HG03045 (cell line): Measurements from ENCODE around the gene RIN3.
"Not testable (repeated sequence)": the region's sequence is repeated elsewhere in the genome, so short reads cannot be mapped to it uniquely, and the experiment has no call there.

Experiments
- ATAC-seq: cut with Tn5 transposase; IDR thresholded peaks from one replicate; pipeline ENCODE4 v1.9.1; 2021; ENCODE audit warnings: mild to moderate bottlenecking, moderate library complexity; ENCODE audit not compliant: unreplicated experiment

RIN3 gene

GRCh38 chr14:92657457-92658142, 144.0 kb downstream of the RIN3 start:
- no peak for ATAC-seq

DNA sequence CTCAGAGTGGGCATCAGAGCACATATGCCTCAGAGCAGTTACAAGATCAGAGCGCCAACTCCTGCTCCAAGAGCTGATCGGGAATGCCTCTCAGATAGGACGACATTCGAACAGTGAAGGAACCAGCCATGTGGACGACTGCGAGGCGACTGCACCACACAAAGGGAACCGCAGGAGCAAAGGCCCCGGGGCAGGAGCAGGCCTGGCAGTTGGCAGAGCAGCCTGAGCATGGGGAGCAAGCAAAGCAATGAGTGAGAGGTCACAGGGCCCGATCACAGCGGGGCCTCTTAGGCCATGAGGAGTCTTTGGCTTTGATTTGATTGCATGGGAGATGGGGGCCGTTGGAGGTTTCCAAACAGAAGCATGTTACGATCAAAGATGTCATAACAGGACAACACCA, 144.6 kb downstream of the RIN3 start:
- ATAC-seq: no peak

- ATAC-seq: no peak
Observed at GRCh38 chr14:92658684-92659083, 145.1 kb downstream of the RIN3 start.

DNA sequence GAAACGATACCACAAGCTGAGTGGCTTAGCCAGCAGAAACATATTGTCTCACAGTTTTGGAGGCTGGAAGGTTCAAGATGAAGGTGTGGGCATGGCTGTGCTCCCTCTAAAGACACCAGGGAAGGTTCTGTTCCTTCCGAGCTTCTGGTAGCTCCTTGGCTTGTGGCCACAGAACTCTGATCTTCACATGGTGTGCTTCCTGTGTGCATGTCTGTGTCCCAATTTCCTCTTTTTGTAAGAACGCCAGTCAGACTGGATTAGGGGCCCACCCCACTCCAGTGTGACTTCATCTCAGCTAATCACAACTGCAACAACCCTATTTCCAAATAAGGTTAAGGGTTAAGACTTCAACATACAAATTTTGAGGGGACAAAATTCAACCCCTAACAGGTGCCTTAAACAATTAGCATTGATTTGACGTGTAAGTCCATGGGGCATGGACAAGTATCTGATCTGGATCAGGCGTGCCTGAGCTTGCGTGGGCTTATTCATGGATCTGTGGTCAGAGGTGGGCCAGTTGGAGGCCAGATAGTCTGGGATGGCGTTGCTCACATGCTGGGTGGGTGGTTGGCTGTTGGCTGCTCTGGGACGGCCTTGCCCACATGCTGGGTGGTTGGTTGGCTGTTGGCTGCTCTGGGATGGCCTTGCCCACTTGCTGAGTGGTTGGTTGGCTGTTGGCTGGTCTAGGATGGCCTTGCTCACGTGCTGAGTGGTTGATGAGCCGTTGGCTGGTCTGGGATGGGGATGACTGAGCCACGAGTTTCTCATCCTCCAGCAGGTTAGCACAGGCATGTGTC, 146.4 kb downstream of the RIN3 start:
- no peak for ATAC-seq

- ATAC-seq: no peak
Observed at GRCh38 chr14:92660571-92660970, 147.0 kb downstream of the RIN3 start.

DNA sequence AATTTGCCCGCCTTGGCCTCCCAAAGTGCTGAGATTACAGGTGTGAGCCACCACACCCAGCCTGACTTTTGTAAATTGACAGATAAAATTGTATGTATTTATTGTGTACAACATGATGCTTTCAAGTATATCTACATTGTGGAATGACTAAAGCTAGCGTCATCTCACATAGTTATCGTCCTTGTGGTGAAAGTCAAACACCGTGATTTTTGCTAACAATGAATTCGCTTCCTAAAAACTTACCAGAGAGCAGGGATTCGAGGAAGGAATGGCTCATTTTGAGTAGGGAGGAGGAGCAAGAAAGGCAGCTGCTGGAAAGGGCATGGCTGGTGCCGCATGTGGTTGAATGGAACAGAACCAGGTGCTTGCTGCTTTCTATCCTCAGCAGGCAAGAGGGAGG, 149.5 kb downstream of the RIN3 start:
- no peak for ATAC-seq

GRCh38 chr14:92665661-92666110, 152.1 kb downstream of the RIN3 start:
- ATAC-seq: no peak

DNA sequence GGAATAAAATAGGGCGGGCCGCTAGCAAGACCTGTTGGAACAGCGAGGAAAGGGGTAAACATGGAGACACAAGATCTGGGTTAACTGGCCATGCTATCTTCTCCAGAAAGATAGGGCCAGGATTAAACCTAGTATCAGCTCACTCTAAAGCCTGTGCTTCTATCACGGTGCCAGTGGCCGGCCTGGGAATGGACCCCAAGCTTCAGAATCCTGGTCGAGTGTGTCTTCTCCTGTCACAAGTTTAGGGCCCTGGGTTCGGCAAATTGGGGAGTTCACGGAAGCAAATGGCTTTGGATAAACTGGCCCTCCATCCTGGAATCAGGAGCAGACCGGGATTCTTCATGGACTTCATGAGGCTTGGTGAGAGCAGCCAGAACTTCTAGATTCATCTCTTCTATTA, 152.7 kb downstream of the RIN3 start:
- no peak for ATAC-seq

DNA sequence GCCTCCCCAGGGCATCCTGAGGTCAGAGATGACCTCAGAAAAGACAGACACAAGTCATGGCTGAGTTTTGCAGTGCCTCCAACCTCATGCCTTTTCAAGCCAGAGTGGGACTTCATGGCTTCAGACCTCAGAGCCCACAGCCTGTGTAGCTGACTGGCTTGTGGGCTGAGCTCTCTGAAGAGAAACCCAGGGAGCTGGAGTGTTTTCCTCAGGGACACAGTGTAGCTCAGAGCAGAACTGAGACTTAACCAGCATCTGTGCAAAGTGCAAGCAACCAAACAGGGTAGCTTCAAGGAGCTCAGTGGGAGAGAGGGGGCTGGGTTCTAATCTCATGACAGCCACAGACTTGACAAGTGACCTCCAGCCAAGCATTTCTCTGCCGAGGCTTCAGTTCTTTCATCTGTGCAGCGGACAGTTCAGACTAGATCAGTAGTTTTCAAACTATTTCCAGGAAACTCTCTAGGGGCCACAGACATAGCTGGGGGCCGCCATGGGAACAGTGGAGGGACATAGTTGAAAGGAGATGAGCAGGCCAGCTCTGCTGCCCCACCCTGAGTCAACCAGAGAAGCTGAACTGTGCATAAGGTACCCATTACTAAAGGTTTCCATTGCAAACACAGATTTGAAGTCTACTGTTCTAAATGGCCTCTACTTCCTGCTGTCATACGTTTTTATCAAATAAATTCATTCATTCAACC, 154.8 kb downstream of the RIN3 start:
- ATAC-seq: no peak

DNA sequence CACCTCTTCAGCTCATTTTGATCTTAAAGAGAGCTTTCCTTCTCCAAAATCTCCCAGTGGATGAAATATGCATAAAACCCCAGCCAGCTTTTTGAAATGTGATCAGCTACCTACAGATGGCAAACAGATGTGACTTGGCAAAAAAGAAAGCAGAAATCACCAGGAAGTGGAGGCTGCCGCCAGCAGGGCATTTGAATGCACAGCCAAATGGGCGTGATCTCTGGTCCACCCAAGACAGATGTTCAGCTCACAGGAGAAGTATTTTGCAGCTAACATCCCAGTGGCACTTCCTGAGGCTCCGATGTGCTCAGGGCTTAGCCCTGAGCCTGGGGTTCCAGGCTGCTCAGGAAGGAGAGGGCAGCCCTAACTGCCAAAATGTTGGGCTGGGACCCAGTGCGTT, 156.6 kb downstream of the RIN3 start:
- peak; percentile 57 for ATAC-seq

DNA sequence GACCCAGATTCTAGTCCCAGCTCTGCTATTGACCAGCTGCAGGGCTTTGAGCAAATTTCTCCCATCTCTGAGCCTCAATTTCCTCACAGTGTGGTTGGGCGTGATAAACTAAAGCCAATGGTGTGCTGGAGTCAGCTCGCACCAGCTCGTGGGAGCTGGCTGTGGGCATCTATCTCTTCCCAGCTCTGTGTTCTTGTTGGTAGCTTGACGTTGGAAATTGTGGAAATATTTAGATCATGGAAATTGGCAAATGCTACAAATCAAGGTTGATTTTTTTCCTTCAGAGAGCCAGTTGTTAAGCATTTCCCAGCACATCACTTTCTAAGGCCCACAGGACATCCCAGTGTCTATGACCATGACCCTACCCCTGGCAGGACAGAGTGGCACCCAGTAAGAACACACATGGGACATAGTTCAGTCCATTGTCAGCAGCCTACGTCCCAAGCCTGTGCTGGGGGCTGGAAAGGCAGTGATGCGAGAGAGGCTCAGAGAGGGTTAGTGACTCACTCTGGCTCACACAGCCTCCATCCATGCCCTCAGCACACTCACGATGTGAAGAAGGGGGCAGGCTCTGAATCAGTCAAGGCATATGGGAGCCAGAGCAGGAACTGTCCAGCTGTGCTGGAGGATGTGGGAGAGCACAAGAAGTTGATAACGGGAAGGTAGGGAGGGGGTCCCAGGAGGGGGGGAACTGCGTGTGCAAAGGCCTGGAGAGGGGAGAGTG, 157.2 kb downstream of the RIN3 start:
- no peak for ATAC-seq

- no peak for ATAC-seq
Observed at GRCh38 chr14:92673601-92674150, 160.1 kb downstream of the RIN3 start.

DNA sequence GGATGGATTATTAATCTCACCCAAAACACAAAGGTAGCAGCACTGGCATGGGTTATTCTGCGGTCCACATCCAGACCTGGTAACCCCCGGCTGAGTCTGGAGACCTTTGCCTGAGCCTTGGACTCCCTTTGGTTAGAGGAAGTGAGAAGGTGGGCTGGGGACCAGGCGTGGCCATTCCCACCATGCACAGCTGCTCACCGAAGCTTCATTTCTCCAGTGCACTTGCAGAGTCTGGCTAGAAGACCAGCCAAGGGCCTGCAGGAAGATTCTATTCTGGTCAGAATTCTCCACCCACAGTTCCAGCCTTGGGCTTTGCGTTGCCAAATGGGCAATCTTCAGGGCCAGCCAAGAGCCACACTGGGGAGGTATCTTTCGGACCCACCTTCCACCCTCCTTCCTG, 161.8 kb downstream of the RIN3 start:
- no peak for ATAC-seq

GRCh38 chr14:92675976-92676375, 162.4 kb downstream of the RIN3 start:
- ATAC-seq: no peak

DNA sequence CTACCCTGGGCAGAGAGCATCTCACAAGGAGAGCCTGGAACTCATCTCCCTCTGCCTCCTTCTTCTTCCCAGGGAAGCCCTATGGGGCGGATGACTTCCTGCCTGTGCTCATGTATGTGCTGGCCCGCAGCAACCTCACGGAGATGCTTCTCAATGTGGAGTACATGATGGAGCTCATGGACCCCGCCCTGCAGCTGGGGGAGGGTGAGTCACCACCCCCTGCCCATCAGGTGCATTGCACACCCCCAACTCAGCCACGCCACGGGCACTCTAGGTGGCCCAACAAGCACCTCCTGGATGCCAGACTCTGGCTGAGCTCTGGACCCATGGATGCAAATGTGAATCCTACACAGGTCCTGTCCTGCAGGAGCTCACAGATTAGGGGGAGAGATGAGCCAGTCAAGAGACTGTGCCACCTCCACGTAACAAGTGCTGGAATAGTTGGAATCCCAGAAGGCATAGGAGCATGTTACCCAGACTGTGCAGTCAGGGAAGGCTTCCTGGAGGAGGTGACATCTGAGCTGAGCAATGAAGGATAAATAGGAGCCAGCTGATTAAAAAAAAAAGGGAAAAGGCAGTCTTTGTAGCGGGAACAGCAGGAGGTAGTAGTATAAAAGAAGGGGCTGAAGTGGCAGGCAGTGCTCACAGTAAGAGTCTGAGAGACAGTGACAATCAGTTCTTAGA, 163.0 kb downstream of the RIN3 start:
- ATAC-seq: no peak

GRCh38 chr14:92677087-92677668, 163.6 kb downstream of the RIN3 start:
- peak; percentile 78 for ATAC-seq

- no peak for ATAC-seq
Observed at GRCh38 chr14:92677955-92678354, 164.4 kb downstream of the RIN3 start.

DNA sequence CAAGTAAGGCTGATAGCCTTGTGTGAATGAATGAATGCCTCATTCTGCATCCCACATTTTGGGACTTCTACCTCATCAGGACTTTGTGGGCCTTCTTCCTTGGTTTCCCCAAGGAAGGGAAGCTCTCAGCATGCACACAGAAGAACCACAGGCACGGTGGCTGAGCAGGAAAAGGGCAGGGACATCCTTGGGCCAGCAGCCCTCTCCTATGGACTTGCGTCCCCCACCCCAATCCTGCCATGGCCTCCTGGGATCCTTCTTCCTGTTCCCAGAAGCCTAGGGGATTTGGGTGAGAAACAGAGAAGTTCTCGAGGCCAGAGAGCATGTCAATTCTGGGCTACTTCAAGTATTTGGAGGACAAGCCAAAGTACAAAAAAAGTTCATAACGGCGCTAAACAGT, 165.2 kb downstream of the RIN3 start:
- ATAC-seq: no peak

- no peak for ATAC-seq
Observed at GRCh38 chr14:92679246-92679645, 165.7 kb downstream of the RIN3 start.

GRCh38 chr14:92680330-92680729, 166.7 kb downstream of the RIN3 start:
- ATAC-seq: not testable (repeated sequence)
